ENCODE results near the gene NUCB1.
"Not testable (repeated sequence)": the region's sequence is repeated elsewhere in the genome, so short reads cannot be mapped to it uniquely, and the experiment has no call there.

The NUCB1 gene

DNA sequence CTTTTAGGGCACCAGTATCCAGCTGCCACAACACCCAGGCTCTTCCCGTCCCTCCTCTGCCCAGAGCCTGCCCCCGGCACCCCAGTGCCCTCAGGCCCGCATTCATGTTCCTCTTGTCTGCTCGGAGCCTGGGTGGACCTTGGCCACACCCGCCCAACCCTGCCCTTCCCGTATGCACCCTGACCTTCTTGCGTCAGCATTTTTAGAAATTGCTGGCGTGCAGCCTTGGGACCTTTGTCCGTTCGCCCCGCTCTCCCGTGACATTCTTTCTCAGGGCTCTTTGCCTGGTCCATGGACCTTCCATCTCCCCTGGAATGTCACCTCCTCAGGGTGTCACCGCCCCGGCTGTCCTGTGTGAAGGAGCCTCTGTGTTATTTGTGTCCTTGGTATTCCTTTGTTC, 7.6 kb downstream of the NUCB1 start:
- Histone ChIP-seq H3K4me1 (ENCODE audit: low read length) (peaks cover 6% of the 10 kb centered on the region; the same call in 1 of the 2 replicates), H4K20me1 (ENCODE audit: insufficient read depth, low read length) (no peaks in the 10 kb centered on the region), H3K4me3 (ENCODE audit: low read length) (no peak overlapping the region), H3K27ac (ENCODE audit: low read length) (no peak overlapping the region), H3K36me3 (replicated peaks; ENCODE audit: low read depth, low read length) (peaks cover 21% of the 10 kb centered on the region), H3K4me2 (ENCODE audit: low read length) (no peak overlapping the region), H3K79me2 (ENCODE audit: low read length) (no peaks in the 10 kb centered on the region), H3K27me3 (ENCODE audit: low read depth, low read length) (no peaks in the 10 kb centered on the region), H3K9ac (ENCODE audit: low read length) (no peak overlapping the region), H3K9me3 (ENCODE audit: insufficient read depth, low read length) (no peaks in the 10 kb centered on the region), H2AFZ (ENCODE audit: low read depth, low read length) (no peak overlapping the region)
- TF ChIP-seq EZH2phosphoT487 (IDR thresholded peaks at IDR 0.05; ENCODE audit: low read depth) = no peak
- TF ChIP-seq, protein P1, sequence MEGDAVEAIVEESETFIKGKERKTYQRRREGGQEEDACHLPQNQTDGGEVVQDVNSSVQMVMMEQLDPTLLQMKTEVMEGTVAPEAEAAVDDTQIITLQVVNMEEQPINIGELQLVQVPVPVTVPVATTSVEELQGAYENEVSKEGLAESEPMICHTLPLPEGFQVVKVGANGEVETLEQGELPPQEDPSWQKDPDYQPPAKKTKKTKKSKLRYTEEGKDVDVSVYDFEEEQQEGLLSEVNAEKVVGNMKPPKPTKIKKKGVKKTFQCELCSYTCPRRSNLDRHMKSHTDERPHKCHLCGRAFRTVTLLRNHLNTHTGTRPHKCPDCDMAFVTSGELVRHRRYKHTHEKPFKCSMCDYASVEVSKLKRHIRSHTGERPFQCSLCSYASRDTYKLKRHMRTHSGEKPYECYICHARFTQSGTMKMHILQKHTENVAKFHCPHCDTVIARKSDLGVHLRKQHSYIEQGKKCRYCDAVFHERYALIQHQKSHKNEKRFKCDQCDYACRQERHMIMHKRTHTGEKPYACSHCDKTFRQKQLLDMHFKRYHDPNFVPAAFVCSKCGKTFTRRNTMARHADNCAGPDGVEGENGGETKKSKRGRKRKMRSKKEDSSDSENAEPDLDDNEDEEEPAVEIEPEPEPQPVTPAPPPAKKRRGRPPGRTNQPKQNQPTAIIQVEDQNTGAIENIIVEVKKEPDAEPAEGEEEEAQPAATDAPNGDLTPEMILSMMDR (IDR thresholded peaks at IDR 0.05; ENCODE audit: low read depth, low read length) = no peak

DNA sequence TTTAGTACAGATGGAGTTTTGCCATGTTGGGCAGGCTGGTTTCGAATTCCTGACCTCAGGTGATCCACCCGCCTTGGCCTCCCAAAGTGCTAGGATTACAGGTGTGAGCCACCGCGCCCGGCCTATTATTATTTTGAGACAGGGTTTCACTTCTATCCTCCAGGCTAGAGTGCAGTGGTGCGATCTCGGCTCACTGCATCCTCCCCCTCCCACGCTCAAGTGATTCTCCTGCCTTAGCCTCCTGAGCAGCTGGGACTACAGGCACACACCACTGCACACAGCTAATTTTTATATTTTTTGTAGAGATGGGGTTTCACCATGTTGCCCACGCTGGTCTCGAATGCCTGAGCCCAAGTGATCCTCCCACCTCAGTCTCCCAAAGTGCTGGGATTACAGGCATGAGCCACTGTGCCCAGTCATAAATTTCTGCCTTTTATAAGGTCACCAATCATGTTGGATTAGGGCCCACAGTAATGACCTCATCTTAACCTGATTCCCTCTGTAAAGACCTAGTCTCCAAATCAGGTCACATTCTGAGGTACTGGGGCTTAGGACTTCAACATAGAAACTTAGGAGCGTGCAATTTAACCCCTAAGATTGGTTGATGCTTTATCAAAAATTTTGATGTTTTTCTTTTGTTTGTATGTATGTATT, 9.4 kb downstream of the NUCB1 start:
- H3K27me3 ChIP-seq (ENCODE audit: low read depth, low read length); H3K4me2 ChIP-seq (ENCODE audit: low read length): not testable (repeated sequence)
- H3K36me3 ChIP-seq (replicated peaks; ENCODE audit: low read depth, low read length) = peaks cover 30% of the 10 kb centered on the region

DNA sequence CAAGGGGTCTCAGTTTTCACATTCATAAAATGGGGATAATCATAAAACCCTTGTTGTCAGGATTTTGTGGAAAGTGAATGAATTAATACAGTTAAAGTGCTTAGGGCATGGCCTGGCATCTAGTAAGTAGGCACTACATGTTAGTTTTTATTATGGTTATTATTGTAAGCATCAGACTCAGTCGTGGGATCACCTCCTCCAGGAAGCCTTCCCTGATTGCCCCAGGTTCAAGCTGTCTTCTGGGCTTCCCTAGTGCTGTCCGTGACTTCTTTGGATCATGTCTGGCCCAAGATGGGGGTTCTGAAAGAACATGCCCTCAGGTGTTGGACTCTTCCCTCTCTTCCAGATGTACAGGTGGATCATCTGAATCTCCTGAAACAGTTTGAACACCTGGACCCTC, 10.7 kb downstream of the NUCB1 start:
- Histone ChIP-seq H3K79me2 (ENCODE audit: low read length) (no peaks in the 10 kb centered on the region), H3K27me3 (ENCODE audit: low read depth, low read length) (no peaks in the 10 kb centered on the region), H4K20me1 (ENCODE audit: insufficient read depth, low read length) (no peaks in the 10 kb centered on the region), H3K4me3 (ENCODE audit: low read length) (no peak overlapping the region), H3K4me1 (ENCODE audit: low read length) (peaks cover 6% of the 10 kb centered on the region; the same call in 1 of the 2 replicates), H3K9ac (ENCODE audit: low read length) (no peak overlapping the region), H3K27ac (ENCODE audit: low read length) (no peak overlapping the region), H3K36me3 (replicated peaks; ENCODE audit: low read depth, low read length) (peaks cover 29% of the 10 kb centered on the region), H3K4me2 (ENCODE audit: low read length) (no peak overlapping the region), H3K9me3 (ENCODE audit: insufficient read depth, low read length) (no peaks in the 10 kb centered on the region), H2AFZ (ENCODE audit: low read depth, low read length) (no peak overlapping the region)
- TF ChIP-seq EZH2phosphoT487 (IDR thresholded peaks at IDR 0.05; ENCODE audit: low read depth) = no peak
- TF ChIP-seq, protein P1 (IDR thresholded peaks at IDR 0.05; ENCODE audit: low read depth, low read length) = no peak

More for the DNA sequence above, 9.4 kb downstream of the NUCB1 start:
- H3K4me1 ChIP-seq (ENCODE audit: low read length); H3K79me2 ChIP-seq (ENCODE audit: low read length); H3K27ac ChIP-seq (ENCODE audit: low read length); H3K9ac ChIP-seq (ENCODE audit: low read length); H2AFZ ChIP-seq (ENCODE audit: low read depth, low read length); H3K9me3 ChIP-seq (ENCODE audit: insufficient read depth, low read length); H3K4me3 ChIP-seq (ENCODE audit: low read length); H4K20me1 ChIP-seq (ENCODE audit: insufficient read depth, low read length): not testable (repeated sequence)

DNA sequence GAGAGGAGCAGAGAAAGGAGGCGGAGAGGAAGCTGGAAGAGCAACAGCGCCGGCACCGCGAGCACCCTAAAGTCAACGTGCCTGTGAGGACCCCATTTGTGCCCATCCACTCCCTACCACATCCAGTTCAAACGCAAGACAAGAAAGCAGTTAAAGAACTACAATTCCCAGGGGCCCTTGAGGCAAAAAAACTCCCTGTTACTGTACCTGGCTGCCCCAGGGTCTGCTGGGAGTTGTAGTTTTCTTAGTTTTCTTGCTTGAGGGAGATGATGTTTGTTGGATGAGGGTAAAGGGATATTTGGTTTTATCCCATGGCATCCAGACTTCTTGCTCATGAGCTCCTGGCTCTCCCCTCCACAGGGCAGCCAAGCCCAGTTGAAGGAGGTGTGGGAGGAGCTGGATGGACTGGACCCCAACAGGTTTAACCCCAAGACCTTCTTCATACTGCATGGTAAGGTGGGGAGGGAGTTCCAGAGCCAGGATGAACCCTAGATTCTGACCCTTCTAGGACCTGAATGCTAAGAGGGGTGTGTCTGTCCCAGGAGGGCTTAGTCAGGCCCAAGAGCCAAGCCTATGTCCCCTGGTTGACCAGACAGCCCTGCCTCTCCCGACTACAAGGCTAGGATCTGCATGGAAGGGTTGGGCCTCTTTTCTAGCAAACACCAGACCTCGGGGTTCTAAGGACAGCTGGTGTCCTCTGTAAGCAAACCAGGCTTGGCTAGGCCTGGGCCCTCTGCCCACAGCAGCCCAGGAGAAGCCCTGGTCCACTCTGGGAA, 13.2 kb downstream of the NUCB1 start:
- H3K9ac ChIP-seq (ENCODE audit: low read length) = no peak overlapping the region
- H2AFZ ChIP-seq (ENCODE audit: low read depth, low read length) = no peak overlapping the region
- H4K20me1 ChIP-seq (ENCODE audit: insufficient read depth, low read length) = no peaks in the 10 kb centered on the region
- no peaks in the 10 kb centered on the region for H3K27me3 ChIP-seq (ENCODE audit: low read depth, low read length)
- no peak overlapping the region for H3K27ac ChIP-seq (ENCODE audit: low read length)
- peaks cover 11% of the 10 kb centered on the region; the same call in 1 of the 2 replicates for H3K4me1 ChIP-seq (ENCODE audit: low read length)
- H3K79me2 ChIP-seq (ENCODE audit: low read length) = no peaks in the 10 kb centered on the region
- no peak for TF ChIP-seq EZH2phosphoT487 (IDR thresholded peaks at IDR 0.05; ENCODE audit: low read depth)
- TF ChIP-seq, protein P1 (IDR thresholded peaks at IDR 0.05; ENCODE audit: low read depth, low read length) = no peak
- H3K4me3 ChIP-seq (ENCODE audit: low read length) = no peak overlapping the region
- peaks cover 28% of the 10 kb centered on the region for H3K36me3 ChIP-seq (replicated peaks; ENCODE audit: low read depth, low read length)
- H3K4me2 ChIP-seq (ENCODE audit: low read length) = no peak overlapping the region
- H3K9me3 ChIP-seq (ENCODE audit: insufficient read depth, low read length) = no peaks in the 10 kb centered on the region
